GM19395 (cell line): ENCODE results near the gene PTPRN2.
"Not testable (repeated sequence)": the region's sequence is repeated elsewhere in the genome, so short reads cannot be mapped to it uniquely, and the experiment has no call there.

Source experiments
- ATAC-seq: cut with Tn5 transposase; IDR thresholded peaks from one replicate; pipeline ENCODE4 v1.9.1; 2021; ENCODE audit warnings: mild to moderate bottlenecking, moderate library complexity; ENCODE audit not compliant: unreplicated experiment

PTPRN2 gene

DNA sequence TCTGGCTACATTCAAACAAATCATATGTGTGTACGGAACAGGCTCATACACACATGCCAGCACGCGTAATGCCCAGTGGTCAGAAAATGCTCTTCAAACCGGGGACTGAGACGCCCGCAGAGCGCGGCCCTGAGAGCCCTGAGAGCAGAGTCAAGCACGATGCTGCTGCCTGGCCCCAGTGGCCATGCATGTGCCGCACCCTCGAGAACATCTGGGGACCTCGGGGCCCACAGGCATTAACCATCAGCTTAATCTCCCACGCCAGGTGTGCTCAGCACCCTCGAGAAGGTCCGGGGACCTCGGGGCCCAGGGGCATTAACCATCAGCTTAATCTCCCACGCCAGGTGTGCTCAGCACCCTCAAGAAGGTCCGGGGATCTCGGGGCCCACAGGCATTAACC lies 163.1 kb downstream of the PTPRN2 start:
- no peak for ATAC-seq

DNA sequence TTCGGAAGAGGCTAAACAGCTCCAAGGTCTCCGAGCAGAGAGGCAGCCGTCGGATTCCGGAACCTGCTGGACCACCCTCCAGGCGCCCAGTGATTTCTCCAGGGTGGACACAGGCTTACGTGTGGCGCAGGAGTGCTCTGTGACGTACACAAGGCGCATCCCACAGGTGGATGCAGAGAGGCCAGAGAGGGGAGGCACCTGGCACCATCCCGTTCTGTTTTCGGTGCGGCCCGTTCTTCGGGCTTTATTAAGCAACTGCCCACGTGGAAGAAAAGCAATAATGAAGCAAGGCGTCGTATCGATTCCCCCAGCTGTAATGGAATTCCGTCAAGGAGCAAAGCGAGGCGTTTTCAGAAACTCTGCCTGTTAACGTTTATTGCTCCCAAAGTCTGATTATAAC lies 163.6 kb downstream of the PTPRN2 start:
- ATAC-seq, result no peak

DNA sequence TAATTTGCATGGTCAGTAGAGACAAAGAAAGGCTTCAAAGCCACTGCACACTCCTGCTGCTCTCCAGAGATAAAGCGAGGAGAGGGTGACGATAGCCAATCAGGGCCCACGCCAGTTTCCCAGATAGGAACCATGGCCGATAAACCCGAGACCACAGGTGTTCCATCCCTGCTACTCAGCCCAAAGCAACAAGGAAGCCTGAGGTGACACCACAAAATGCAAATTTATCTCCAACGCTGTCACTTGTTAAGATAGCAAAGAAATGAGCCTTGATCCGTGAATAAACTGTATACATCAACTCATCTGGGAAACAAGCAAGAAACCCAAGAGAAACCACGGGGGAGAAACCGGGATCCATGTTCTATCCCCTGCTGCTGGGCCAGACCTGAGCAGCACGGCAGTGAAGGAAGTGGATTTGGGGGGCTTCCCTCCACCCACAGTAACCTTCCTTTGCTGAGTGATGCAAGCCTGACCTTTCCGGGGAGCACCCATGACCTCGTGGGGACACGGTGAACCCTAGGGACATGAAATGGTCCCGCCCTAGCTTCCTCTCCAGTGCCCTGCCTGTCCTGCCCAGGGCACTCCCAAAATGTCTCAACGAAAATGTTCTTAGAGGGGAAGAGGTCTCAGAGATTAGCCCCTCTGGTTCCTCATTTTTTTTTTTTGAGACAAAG lies 164.6 kb downstream of the PTPRN2 start:
- no peak for ATAC-seq

DNA sequence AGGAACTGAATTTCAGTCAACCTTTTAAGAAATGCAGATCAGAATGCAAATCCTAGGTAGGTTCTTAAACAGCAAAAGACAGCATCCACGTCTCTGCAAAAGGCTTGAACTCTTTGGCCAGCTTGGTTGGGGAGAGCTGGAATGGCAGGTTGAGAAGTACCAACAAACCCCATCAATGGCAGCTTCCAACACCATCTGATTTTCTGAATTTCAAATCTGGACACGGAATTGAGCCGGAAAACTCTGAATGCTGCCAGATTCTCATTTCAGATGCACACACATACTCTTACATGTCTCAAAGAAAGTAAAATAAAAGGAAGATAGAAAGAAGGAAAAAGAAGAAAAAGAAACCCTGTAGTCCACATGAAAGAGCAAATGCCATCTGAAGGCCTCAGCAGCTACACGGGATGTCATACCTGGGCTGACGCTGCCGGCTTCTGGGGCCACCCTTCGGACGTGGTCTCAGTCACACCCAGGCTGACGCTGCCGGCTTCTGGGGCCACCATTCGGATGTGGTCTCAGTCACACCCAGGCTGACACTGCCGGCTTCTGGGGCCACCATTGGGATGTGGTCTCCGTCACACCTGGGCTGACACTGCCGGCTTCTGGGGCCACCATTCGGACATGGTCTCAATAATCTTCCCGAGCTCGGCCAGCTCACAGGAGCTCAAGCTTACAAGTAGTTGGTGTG lies 165.3 kb downstream of the PTPRN2 start:
- no peak for ATAC-seq

DNA sequence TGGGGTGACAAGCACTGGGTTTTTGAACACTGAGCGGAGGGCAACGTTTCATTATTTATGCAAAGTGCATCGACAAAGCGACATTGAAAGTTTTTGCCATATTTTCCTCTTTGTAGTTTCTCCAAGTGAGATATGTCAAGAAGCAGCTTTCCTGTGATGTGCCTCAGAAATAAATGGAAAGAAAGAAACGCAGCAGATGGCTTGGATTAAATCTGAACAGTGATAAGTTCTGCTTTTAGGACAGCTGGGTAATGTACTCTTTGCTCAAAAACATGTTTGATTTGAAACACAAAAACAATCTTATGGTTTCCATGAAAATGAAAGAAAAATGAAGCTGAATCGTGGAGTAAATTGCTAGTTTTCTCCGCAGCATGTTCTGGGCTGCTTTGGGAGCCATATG lies 166.3 kb downstream of the PTPRN2 start:
- no peak for ATAC-seq

DNA sequence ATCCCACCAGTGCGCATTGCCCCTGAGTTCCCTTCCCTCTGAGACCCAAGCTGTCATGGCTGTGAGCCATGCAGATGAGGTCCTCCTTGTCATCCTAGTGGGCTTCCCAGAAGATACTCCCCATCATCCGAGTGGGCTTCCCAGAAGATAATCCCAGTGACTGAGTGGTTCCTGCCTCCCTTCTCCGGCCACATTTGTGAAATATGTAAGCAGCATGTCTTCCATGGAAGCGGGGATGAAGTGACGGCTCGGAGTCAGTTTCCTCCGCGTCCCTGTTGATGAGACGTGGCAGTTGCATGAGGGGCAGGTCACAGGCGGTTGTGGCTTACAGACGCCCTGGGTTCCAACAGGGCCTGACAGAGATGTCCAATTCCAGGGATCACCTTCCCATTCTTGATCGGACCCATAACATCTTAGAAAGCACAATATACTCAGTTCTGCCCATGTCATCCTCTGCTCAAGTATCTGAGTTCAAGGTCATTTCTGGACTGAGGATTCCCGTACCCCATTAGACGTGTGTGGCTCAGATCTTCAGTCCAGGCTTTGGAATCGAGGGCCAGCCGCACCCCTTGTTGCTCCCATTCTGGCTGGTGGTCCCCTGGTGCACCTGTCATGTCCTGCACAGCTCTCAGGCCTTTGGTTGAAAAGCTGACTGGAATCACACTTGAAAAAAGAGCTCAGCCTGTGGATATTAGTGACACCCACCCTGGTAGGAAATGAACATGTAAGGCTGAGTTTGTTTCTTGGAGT lies 166.9 kb downstream of the PTPRN2 start:
- ATAC-seq, result no peak

DNA sequence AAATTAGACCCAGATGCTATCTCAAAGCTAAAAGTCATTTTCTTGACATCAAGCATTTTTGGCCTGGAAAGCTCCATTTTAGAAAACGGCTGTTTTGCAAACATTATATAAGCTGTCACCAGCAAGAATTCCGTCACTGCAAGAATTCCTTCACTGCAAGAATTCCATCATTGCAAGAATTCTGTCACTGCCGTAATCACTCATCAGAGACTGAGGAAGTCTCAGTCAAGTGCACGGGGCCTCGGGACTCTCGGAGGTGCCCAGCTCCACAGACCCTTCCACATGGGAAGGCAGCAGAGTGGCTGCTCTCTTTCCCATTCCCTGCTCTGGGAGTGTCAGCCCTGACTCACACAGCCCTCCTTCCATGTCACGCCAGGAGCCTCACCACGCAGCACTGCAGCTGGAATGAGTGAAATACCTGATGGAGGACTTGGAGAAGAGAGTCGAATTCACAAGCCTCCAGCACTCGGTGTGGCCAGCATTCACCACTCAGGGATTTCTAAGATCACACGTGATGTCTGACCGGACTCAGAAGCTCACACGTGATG lies 168.3 kb downstream of the PTPRN2 start:
- no peak for ATAC-seq

DNA sequence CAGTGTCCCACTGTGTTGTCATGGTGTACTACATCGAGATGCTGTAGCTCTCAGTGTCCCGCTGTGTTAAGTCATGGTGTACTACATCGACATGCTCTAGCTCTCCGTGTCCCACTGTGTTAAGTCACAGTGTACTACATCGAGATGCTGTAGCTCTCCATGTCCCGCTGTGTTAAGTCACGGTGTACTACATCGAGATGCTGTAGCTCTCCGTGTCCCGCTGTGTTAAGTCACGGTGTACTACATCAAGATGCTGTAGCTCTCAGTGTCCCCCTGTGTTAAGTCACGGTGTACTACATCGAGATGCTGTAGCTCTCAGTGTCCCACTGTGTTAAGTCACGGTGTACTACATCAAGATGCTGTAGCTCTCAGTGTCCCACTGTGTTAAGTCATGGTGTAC lies 169.2 kb downstream of the PTPRN2 start:
- ATAC-seq, result not testable (repeated sequence)

DNA sequence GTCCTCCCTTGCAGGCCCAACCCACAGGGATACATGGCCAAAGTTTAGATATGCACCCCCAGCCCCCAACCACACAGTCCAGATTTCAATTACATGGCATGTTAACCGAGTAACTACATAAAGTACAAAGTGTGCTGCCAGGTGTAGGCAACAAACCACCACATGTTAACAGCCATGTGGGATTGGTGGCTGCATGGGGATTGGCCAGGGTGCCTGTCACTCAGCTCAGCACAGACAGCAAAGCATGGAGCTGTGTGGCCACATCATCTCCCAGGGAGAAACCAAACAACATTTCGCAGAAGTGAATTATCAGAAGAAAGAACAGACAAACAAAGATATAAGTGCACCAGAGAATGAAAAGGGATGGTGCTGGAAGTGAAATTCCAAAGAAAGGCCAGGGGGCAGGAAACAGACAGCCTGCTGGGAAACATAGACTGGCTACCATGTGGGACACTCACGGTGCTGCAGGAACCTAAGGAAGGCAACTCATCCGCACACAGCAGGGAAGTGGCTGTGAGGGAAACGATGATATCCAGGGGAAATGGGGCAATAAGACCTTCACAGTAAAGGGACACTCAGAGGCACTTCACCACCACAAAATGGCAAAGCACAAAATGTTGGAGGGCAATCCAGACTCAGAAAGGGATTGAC lies 171.2 kb downstream of the PTPRN2 start:
- ATAC-seq, result no peak

DNA sequence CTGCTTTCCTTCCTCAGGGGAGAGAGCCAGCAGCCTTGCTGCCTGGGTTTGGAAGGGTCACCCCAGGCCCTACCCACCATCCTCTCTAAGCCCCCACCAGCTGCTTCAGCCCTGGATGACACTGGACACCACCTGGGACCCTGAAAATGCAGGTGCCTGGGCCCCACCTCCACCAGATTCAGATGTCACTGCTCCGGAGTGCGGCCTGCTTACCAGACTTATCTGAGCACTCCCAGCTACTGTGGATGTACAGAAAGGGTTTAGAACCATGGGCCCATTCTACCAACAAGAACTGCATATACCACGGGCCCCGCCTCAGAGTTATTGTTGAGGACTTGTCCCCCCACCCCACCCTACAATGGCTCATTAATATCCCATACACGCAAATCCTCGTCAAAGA lies 172.3 kb downstream of the PTPRN2 start:
- ATAC-seq, result no peak

DNA sequence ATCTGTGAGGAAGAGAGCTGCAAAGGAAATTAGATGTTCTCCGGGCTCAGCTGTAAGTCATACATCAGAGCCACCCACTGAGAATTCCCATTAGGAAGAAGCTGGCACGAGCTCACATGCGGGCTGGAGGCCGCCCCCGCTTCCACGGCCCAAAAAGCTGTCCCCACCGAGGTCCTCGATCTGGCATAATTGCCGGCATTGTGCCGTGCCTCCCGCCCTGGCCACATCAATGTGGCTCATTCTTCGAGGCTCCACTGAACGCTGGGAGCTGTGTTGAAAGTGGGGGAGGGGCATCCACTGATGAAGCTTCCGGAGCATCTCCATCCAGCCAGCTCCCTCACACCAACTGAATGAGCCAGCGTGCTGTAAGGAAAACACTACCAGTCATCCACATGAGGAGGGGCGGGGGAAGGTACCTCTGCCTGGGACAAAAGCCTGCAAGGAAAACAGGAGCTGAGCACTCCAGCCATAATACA lies 173.1 kb downstream of the PTPRN2 start:
- ATAC-seq, result no peak

DNA sequence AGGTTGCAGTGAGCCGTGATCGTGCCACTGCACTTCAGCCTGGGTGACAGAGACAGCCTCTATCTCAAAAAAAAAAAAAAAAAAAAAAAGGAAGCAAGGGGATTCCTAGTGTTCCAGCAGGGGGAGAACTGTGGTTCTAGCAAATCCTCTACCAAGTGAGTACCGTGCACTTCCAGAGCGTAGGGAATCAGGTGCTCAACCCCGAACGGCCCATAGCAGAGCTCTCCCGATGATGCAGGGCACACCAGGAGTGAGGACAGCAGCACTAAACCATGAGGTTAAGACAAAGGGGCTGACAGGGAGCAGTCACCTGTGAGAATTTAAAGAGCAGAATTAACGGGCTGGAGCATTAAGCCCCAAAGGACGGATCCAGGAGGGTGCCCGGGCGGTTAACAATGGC lies 173.6 kb downstream of the PTPRN2 start:
- ATAC-seq, result no peak

DNA sequence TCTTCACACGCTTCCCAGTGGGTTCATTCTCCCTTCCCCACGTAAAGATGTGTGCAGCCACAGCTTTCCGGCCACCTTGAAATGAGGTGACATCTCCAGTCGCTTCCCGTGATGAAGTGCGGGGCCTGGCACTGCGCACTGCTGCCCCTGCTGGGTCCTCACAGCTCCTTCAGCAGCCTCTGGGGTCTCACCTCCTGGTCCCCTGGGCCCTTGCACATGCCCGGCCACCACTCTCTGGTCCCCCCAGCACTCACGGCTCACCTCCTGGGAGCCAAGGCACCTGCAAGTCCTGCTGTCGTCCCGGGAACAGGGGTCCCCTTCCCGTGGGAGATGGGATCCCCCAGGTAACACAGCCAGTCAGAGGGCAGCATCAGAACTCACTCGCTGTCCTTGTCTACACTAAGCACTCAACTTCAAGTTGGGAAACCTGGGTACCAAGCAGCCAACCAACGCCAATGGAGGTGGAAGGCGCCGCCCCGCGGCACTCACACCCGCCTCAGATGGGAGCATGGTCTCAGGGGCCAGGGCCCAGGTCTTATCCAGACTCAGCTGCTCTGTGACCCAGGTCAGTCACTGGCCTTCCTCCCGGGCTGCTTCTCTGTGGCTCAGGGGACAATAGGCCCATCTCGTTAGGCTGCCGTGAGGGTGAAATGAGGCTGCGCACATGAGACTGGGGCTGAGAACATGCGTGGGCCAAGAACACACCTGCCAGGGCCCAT lies 176.2 kb downstream of the PTPRN2 start:
- ATAC-seq, result no peak

DNA sequence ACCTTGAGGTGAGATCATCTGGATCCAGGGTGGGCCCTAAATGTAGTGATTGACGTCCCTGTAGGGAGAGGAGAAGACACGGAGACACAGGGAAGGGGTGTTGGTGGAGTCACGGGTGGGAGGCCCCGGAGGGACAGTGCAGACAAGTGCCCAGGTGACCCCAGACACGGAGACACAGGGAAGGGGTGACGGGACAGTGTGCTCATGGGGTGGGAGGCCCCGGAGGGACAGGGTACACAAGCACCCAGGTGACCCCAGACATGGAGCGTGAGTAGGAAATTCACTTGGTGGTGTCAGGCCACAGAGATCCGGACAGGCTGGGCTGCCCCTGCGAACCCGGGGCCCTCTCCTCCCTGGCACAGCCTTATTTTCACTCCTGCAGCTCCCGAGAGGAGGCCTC lies 176.9 kb downstream of the PTPRN2 start:
- ATAC-seq, result no peak

DNA sequence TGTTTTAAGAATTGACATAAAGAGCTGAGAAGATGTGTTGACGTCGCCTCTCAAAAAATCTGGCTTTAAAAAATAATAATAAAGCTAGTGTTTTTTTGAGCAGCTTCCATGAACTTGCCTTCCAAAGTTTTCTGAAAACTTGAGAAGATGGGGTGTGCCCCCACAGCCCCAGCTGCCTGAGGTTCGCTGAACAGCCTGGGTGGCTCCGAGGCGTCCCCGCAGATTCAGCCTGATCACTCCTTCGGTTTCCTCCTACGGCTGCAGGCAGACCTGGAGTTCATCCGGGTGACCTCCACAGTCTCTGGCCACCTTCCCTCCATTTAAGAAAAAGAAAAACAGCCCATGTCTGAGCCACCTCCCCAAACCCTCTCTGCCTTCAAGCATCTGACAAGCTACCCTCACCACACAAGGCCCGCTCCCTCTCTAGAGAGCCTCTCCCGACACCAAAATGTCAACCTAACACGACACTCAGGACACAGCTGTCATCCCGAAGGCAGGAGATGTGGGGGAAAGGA lies 177.8 kb downstream of the PTPRN2 start:
- no peak for ATAC-seq

DNA sequence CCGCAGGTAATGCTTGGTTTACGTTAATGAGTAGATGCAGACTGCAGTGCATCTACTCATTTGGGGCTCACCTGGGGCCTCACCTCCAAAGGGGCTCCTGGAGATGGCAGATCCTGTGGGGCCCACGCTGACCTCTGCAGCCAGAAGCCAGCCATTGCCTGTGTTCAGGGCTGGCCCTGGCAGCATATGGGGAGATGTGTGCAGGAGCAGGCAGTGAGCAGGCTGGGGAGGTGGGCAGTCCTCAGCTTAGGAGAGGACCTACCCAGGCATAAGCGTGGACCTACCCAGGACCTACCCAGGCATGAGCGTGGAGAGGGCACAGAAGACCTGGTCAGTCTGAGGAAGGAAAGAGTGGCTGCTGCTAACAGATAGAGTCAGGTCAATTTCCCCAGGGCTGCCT lies 178.5 kb downstream of the PTPRN2 start:
- no peak for ATAC-seq

DNA sequence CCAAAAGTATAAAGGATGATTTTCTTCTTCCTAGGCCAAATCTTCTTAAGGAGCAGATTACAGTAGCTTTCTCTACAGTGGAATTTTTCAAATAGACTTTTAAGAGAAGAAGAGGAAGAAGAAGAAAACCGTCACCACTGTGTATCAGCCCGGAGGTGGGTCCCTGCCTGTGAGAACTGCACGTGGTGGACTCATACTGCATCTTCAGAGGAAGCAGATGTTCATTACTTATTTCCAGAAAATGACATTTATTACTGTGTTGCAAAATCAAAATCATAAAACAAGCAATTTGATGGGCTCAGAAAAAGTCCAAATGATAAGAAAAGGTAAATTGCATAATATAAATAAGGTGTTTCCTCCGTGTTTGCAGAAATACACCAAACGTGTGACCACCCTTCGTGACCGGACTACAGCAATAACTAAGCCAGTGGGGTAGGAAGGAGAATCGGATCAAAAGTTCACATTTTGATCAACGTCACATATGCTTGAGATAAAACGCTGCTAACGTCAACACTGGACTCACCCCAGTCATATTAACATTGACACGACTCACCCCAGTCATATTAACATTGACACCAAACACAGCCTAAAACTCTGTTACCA lies 179.2 kb downstream of the PTPRN2 start:
- ATAC-seq, result no peak

DNA sequence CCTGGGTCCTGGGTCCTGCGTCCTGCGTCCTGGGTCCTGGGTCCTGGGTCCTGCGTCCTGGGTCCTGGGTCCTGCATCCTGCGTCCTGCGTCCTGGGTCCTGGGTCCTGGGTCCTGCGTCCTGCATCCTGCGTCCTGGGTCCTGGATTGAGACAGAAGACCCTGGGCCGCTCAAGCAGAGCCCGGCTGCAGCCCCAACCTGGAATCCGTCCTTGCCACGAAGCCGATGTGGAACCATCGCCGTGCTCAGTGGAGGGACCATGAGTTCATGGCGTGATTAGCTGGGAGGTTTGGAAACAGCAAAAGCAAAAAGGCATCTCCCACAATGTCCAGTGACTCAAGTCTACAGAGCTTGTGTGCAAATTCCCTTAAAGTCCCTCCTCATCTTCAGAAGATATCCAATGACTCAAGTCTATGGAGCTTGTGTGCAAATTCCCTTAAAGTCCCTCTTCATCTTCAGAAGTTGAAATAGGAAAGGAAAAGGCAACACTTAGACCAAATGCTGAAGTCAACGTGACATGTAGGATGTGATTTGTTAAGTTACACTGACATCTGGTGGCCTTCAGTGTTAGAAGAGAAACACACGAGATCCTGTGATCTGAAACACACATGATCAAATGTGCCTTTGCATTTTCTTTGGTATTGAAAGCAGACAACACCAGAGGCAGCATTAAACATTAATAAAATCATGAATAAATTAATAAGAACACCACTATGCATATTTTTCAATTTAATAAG lies 179.9 kb downstream of the PTPRN2 start:
- ATAC-seq, result no peak

DNA sequence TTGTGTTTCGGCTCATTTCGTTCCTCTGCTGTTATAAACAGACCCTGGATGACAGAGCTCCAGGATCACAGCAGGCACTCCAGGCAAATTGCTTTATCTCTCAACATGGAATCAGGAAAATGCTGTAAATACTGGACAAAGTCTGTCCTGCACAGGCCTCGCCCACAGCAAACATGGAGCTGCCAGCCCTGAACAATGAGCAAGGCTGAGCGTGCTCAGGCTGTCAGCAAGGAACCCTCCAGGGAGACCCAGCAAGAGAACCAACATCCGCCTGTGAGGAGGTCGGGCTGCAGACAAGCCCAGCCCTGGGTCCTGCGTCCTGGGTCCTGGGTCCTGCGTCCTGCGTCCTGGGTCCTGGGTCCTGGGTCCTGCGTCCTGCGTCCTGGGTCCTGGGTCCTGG lies 180.8 kb downstream of the PTPRN2 start:
- no peak for ATAC-seq
